Natural killer cell (primary cell): ENCODE data around the gene GRID2. TPM values are rescaled to one million over a fixed set of nuclear protein-coding genes. Genes with fewer than 3 reads are reported as not detected.
"Not testable (repeated sequence)": the region's sequence is repeated elsewhere in the genome, so short reads cannot be mapped to it uniquely, and the experiment has no call there.

Experiments used
- ATAC-seq, 3 donors: fragments of 150-1000 bp in 2 of 3; fragments of 200-7000 bp in 1 of 3; cut with Tn5 transposase; 1 replicate in 1 of 3; 2 replicates in 2 of 3; pipeline ENCODE4 v1.10.0; 2021; ENCODE audit warnings: mild to moderate bottlenecking in 2 of 3, moderate library complexity in 2 of 3
- DNase-seq, 2 donors: peaks; one replicate each; pipeline versions ENCODE4 v3.0.0 to v3.0.0-alpha.2; 2013 to 2021; ENCODE audit warnings: mixed read lengths in 1 of 2
- H3K27ac ChIP-seq: one replicate; pipeline ENCODE4 v1.5.1; 2013; ENCODE audit warnings: mild to moderate bottlenecking, low read length
- H3K27me3 ChIP-seq: one replicate; pipeline ENCODE4 v1.6.1; 2013; ENCODE audit warnings: low read length; ENCODE audit not compliant: control insufficient read depth, insufficient read depth
- H3K36me3 ChIP-seq: one replicate; pipeline ENCODE4 v1.6.1; 2013; ENCODE audit warnings: low read length; ENCODE audit not compliant: control insufficient read depth, insufficient read depth
- H3K4me1 ChIP-seq: one replicate; pipeline ENCODE4 v1.6.1; 2013; ENCODE audit warnings: low read length; ENCODE audit not compliant: control insufficient read depth, insufficient read depth
- H3K4me3 ChIP-seq: one replicate; pipeline ENCODE4 v1.5.1; 2013; ENCODE audit warnings: low read length
- H3K9me3 ChIP-seq: one replicate; pipeline ENCODE4 v1.6.1; 2013; ENCODE audit warnings: low read length; ENCODE audit not compliant: control insufficient read depth, insufficient read depth
- H3K27ac Mint-ChIP-seq, 2 donors: one replicate each; pipeline ENCODE4 v1.8.0; 2022; ENCODE audit warnings: mild to moderate bottlenecking in 2 of 2, mixed read lengths in 2 of 2, moderate library complexity in 1 of 2
- H3K27me3 Mint-ChIP-seq, 2 donors: one replicate each; pipeline ENCODE4 v1.8.0; 2022; ENCODE audit warnings: low read depth in 2 of 2, mixed read lengths in 2 of 2
- H3K36me3 Mint-ChIP-seq: one replicate; pipeline ENCODE4 v1.8.0; 2022; ENCODE audit warnings: mixed read lengths
- H3K4me1 Mint-ChIP-seq, 2 donors: one replicate each; pipeline ENCODE4 v1.8.0; 2022; ENCODE audit warnings: mixed read lengths in 2 of 2
- H3K4me3 Mint-ChIP-seq: one replicate; pipeline ENCODE4 v1.8.0; 2022; ENCODE audit warnings: mild to moderate bottlenecking, moderate library complexity, mixed read lengths
- H3K9me3 Mint-ChIP-seq, 2 donors: one replicate each; pipeline ENCODE4 v1.8.0; 2022; ENCODE audit warnings: mixed read lengths in 2 of 2
- WGBS: methylation state at CpG from one replicate; pipeline ENCODE4 v1.1.7; 2013; ENCODE audit warnings: missing lambda C conversion rate; ENCODE audit not compliant: insufficient coverage; 5-methylcytosine and 5-hydroxymethylcytosine counted together
- intact Hi-C: fragments of 100-400 bp; cut with micrococcal nuclease; formaldehyde crosslinking; loops from one replicate; pipeline ENCODE4 v1.14.2; 2022
- total RNA-seq, 4 donors: library from RNA; stranded (reverse); fragments of 120-200 nt in 1 of 4; gene quantifications; one replicate each; pipeline versions ENCODE4 v1.2.3 to v1.2.4, GENCODE V29; 2013 to 2022
- TF ChIP-seq, protein P1 (sequence below): fragments of 200-600 bp; IDR thresholded peaks from one replicate; pipeline ENCODE4 v1.8.0; 2022; ENCODE audit warnings: antibody characterized with exemption

Gene GRID2
- total RNA-seq, 3 donors from 2014 or later (not counting 1 experiment from before 2014, with no cell fraction given) = not detected

DNA sequence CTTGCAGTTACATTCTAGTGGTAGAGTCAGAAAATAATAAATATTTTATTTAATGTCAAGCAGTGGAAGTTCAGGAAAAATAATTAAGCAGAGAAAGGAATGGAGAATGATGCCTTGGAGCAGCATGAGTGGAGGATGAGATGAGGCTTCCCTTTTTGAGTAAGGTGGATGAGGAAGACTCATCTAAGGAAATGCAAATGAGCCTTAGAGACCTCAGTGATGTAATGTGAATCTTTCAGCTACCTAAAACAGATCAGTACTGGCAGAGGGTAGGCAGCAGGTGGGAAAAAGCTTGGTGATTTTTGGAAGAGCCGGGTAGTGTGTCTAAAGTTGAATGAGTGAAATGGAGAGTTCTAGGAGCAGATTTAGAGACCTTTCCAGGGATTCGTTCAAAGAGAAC lies 118.2 kb downstream of the GRID2 start:
- Mint-ChIP-seq H3K4me1 (no peaks in the 10 kb centered on the region), H3K36me3 (peaks cover 7% of the 10 kb centered on the region), H3K27ac (no peak overlapping the region), H3K4me3 (no peak overlapping the region), H3K27me3 (no peaks in the 10 kb centered on the region), H3K9me3 (peaks cover 14 to 18% of the 10 kb centered on the region in 2 donors)
- peaks cover 3% of the 10 kb centered on the region for H3K9me3 ChIP-seq
- TF ChIP-seq, protein P1, sequence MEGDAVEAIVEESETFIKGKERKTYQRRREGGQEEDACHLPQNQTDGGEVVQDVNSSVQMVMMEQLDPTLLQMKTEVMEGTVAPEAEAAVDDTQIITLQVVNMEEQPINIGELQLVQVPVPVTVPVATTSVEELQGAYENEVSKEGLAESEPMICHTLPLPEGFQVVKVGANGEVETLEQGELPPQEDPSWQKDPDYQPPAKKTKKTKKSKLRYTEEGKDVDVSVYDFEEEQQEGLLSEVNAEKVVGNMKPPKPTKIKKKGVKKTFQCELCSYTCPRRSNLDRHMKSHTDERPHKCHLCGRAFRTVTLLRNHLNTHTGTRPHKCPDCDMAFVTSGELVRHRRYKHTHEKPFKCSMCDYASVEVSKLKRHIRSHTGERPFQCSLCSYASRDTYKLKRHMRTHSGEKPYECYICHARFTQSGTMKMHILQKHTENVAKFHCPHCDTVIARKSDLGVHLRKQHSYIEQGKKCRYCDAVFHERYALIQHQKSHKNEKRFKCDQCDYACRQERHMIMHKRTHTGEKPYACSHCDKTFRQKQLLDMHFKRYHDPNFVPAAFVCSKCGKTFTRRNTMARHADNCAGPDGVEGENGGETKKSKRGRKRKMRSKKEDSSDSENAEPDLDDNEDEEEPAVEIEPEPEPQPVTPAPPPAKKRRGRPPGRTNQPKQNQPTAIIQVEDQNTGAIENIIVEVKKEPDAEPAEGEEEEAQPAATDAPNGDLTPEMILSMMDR = no peak
- no peak overlapping the region for H3K27ac ChIP-seq
- no peaks in the 10 kb centered on the region for H3K36me3 ChIP-seq
- ATAC-seq (no peak), DNase-seq (no peak)
- H3K27me3 ChIP-seq = no peaks in the 10 kb centered on the region
- intact Hi-C loops = no loop called here
- no peak overlapping the region for H3K4me3 ChIP-seq
- 72% methylated on average over 2 of the region's 2 CpGs for WGBS
- no peaks in the 10 kb centered on the region for H3K4me1 ChIP-seq

DNA sequence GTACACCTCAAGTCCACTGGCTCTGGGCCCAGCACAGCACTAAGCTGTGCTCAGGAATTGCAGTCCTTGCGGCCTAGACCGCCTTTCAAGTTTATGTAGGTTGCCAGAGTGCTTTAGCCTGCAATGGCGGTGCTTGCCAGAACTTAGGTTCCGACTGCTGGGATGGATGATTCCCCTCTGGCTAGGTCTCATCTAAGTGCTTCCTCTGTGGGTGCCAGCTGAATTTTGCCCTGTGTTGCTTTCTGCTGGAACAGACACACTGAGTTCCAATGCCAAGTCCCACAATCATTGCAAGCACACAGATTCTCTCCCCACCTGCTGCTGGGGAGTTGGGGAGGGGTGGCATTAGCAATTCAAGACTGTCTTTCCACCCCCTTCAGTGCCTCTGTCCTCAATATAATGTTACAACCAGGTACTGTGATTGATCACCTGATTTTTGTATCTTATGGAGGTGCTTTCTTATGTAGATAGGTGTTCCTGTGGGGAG lies 129.5 kb downstream of the GRID2 start:
- Histone ChIP-seq H3K36me3 (no peaks in the 10 kb centered on the region), H3K9me3 (peaks cover 17% of the 10 kb centered on the region), H3K4me3 (no peak overlapping the region), H3K4me1 (no peaks in the 10 kb centered on the region), H3K27ac (no peak overlapping the region), H3K27me3 (no peaks in the 10 kb centered on the region)
- TF ChIP-seq, protein P1 = no peak
- H3K4me1 Mint-ChIP-seq = no peaks in the 10 kb centered on the region
- no peak overlapping the region for H3K4me3 Mint-ChIP-seq
- no peak overlapping the region for H3K27ac Mint-ChIP-seq
- 96% methylated on average over 4 of the region's 4 CpGs for WGBS
- no peak for DNase-seq
- no peak for ATAC-seq
- H3K27me3 Mint-ChIP-seq = no peaks in the 10 kb centered on the region
- intact Hi-C loops = no loop called here
- H3K9me3 Mint-ChIP-seq = peaks cover 8 to 10% of the 10 kb centered on the region in 2 donors
- peaks cover 10% of the 10 kb centered on the region for H3K36me3 Mint-ChIP-seq

DNA sequence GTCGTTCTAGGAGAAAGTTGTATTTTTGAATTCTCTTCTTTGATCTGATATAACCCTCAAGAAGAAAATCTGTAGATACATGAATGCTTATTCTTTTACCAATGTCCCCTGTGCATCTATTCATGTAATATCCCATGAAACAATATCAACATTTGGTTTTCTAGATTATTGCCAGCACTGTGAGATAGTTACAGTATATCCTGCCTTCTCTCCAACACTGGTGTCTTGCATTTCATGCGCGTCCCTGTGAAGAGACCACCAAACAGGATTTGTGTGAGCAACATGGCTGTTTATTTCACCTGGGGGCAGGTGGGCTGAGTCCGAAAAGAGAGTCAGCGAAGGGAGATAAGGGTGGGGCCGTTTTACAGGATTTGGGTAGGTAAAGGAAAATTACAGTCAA lies 135.0 kb downstream of the GRID2 start:
- H3K36me3 Mint-ChIP-seq, intact Hi-C loops, DNase-seq, H3K4me3 Mint-ChIP-seq, H3K27ac ChIP-seq, H3K36me3 ChIP-seq, H3K27me3 ChIP-seq, H3K4me1 Mint-ChIP-seq, H3K4me3 ChIP-seq, H3K27me3 Mint-ChIP-seq, H3K4me1 ChIP-seq, ATAC-seq, H3K9me3 ChIP-seq, H3K27ac Mint-ChIP-seq: not testable (repeated sequence)
- H3K9me3 Mint-ChIP-seq = peaks cover 15 to 22% of the 10 kb centered on the region in 2 donors
- 97% methylated on average over 4 of the region's 6 CpGs for WGBS

DNA sequence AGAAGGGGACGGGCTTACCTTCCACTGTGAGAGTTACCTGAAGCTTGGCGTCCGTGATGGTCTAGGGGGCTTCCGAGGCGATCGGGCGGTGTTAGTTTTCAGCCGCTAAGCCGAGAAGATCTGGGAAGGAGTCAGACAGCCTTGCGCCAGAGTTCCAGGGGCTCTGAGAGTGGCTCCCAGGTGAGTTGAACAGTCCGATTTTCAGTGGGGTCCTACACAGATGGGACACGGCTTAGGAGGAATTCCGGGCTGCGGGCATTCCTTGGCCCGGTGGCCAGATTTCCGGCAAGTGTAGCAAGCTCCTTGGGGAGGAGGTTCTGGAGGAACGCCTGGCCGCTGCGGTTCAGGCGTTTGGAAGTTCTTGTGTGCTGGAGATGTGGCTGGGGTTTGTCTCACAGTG lies 138.4 kb downstream of the GRID2 start:
- H3K36me3 Mint-ChIP-seq, H3K4me3 Mint-ChIP-seq, ATAC-seq, H3K27ac Mint-ChIP-seq, H3K4me3 ChIP-seq, H3K27me3 Mint-ChIP-seq, H3K27me3 ChIP-seq, H3K4me1 Mint-ChIP-seq, H3K4me1 ChIP-seq, DNase-seq, H3K36me3 ChIP-seq, H3K9me3 ChIP-seq, intact Hi-C loops, H3K27ac ChIP-seq: not testable (repeated sequence)
- peaks cover 17 to 27% of the 10 kb centered on the region in 2 donors for H3K9me3 Mint-ChIP-seq
- 97% methylated on average over 12 of the region's 20 CpGs for WGBS

DNA sequence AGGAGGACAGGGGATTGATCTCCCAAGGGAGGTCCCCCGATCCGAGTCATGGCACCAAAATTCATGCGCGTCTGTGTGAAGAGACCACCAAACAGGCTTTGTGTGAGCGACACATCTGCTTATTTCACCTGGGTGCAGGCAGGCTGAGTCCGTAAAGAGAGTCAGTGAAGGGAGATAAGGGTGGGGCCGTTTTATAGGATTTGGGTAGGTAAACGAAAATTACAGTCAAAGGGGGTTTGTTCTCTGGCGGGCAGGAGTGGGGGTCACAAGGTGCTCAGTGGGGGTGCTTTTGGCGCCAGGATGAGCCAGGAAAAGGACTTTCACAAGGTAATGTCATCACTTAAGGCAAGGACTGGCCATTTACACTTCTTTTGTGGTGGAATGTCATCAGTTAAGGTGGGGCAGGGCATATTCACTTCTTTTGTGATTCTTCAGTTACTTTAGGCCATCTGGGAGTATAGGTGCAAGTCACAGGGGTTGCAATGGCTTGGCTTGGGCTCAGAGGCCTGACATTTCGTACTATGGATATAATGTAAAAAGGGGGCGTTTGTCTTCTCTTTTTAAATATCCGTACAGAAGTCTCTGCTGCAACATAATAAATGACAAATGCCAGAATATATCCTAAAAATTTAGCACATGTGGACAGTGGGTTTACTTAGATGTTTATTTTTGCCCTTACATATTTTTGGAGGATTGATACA lies 140.5 kb downstream of the GRID2 start:
- DNase-seq, H3K27me3 ChIP-seq, H3K36me3 ChIP-seq, H3K27ac ChIP-seq, H3K27me3 Mint-ChIP-seq, H3K4me1 ChIP-seq, H3K9me3 ChIP-seq, H3K27ac Mint-ChIP-seq, ATAC-seq, H3K36me3 Mint-ChIP-seq, H3K4me3 Mint-ChIP-seq, intact Hi-C loops, H3K4me3 ChIP-seq, H3K4me1 Mint-ChIP-seq: not testable (repeated sequence)
- WGBS = 88% methylated on average over 12 of the region's 13 CpGs
- H3K9me3 Mint-ChIP-seq = peaks cover 17 to 25% of the 10 kb centered on the region in 2 donors
